C4-2B (cell line): ENCODE data around the gene RNF113A.
"Not testable (repeated sequence)": the region's sequence is repeated elsewhere in the genome, so short reads cannot be mapped to it uniquely, and the experiment has no call there.

Experiments used
- CTCF ChIP-seq: fragments of 450-650 bp; conservative IDR thresholded peaks from 2 replicates; pipeline ENCODE4 v1.5.1; 2017; ENCODE audit warnings: mild to moderate bottlenecking
- ZFX ChIP-seq: fragments of 450-650 bp; IDR thresholded peaks from 2 replicates; pipeline ENCODE4 v1.6.1; 2017

- not testable (repeated sequence) for TF ChIP-seq CTCF, ZFX
These were observed 20.6 kb upstream of the RNF113A start for GRCh38 chrX:119891961-119892692.
